NB4 (cell line): ENCODE measurements around the gene SIRT1.

ENCODE experiments used
- MAX ChIP-seq: IDR thresholded peaks from 2 replicates; pipeline ENCODE4 v1.6.1; 2011; ENCODE audit warnings: low read depth, low read length
- TF ChIP-seq, protein P1 (sequence below): IDR thresholded peaks from one replicate; pipeline ENCODE4 v1.5.1; 2012; ENCODE audit warnings: low read depth, low read length

- TF ChIP-seq, protein P1, sequence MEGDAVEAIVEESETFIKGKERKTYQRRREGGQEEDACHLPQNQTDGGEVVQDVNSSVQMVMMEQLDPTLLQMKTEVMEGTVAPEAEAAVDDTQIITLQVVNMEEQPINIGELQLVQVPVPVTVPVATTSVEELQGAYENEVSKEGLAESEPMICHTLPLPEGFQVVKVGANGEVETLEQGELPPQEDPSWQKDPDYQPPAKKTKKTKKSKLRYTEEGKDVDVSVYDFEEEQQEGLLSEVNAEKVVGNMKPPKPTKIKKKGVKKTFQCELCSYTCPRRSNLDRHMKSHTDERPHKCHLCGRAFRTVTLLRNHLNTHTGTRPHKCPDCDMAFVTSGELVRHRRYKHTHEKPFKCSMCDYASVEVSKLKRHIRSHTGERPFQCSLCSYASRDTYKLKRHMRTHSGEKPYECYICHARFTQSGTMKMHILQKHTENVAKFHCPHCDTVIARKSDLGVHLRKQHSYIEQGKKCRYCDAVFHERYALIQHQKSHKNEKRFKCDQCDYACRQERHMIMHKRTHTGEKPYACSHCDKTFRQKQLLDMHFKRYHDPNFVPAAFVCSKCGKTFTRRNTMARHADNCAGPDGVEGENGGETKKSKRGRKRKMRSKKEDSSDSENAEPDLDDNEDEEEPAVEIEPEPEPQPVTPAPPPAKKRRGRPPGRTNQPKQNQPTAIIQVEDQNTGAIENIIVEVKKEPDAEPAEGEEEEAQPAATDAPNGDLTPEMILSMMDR, result no peak
- TF ChIP-seq MAX, result peak; percentile 49; the same call in 1 of the 2 replicates
These were observed 600 bp downstream of the SIRT1 start for GRCh38 chr10:67884842-67885670.
